Parathyroid adenoma (tissue), 2 donors: ENCODE results near the gene GAL3ST3.

ENCODE experiments used
- H2AFZ ChIP-seq: fragments of 300-600 bp; sonication (generic); one replicate; pipeline ENCODE4 v1.7.0; 2017; ENCODE audit warnings: antibody characterized with exemption, mild to moderate bottlenecking
- H3K27ac ChIP-seq: fragments of 300-600 bp; sonication (generic); one replicate; pipeline ENCODE4 v1.7.0; 2017
- H3K27me3 ChIP-seq: fragments of 300-600 bp; sonication (generic); one replicate; pipeline ENCODE4 v1.7.0; 2017; ENCODE audit warnings: low read length; ENCODE audit not compliant: control insufficient read depth, insufficient read depth
- H3K36me3 ChIP-seq: fragments of 300-600 bp; sonication (generic); one replicate; pipeline ENCODE4 v1.7.0; 2017; ENCODE audit warnings: low read length; ENCODE audit not compliant: control insufficient read depth, insufficient read depth
- H3K4me1 ChIP-seq: fragments of 300-600 bp; sonication (generic); one replicate; pipeline ENCODE4 v1.7.0; 2017; ENCODE audit warnings: control low read depth
- H3K4me2 ChIP-seq: fragments of 300-600 bp; sonication (generic); one replicate; pipeline ENCODE4 v1.7.0; 2017; ENCODE audit warnings: low read length
- H3K4me3 ChIP-seq: fragments of 300-600 bp; sonication (generic); one replicate; pipeline ENCODE4 v1.7.0; 2017; ENCODE audit warnings: low read depth, low read length
- H3K79me2 ChIP-seq: fragments of 300-600 bp; sonication (generic); one replicate; pipeline ENCODE4 v1.7.0; 2017; ENCODE audit warnings: control low read depth
- H3K9ac ChIP-seq: fragments of 300-600 bp; sonication (generic); one replicate; pipeline ENCODE4 v1.7.0; 2017; ENCODE audit warnings: mild to moderate bottlenecking
- H3K9me3 ChIP-seq: fragments of 300-600 bp; sonication (generic); one replicate; pipeline ENCODE4 v1.7.0; 2017; ENCODE audit warnings: low read length; ENCODE audit not compliant: control insufficient read depth
- TF ChIP-seq, protein P1 (sequence below): fragments of 300-600 bp; sonication (generic); IDR thresholded peaks from one replicate; pipeline ENCODE4 v1.7.0; 2017; ENCODE audit warnings: antibody characterized with exemption, mild to moderate bottlenecking
- donor health status: primary hyperparathyroidism.

The GAL3ST3 gene

DNA sequence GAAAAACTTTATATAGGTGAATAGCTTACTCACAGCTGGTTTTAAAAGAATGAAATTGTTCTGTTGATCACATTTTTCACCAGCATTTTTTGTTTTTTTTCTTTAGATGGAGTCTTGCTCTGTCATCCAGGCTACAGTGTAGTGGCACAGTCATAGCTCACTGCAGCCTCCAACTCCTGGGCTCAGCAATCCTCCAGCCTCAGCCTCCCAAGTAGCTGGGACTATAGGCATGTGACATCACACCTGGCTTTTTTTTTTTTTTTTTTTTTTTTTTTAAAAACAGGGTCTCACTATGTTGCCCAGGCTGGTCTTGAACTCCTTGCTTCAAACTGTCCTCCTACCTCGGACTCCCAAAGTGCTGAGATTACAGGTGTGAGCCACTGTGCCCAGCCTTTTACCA, 24.7 kb upstream of the GAL3ST3 start:
- Histone ChIP-seq H3K27ac (no peak overlapping the region), H3K9ac (no peak overlapping the region), H3K9me3 (no peaks in the 10 kb centered on the region), H3K36me3 (no peaks in the 10 kb centered on the region), H2AFZ (no peak overlapping the region), H3K4me3 (no peak overlapping the region), H3K4me2 (no peak overlapping the region), H3K27me3 (no peaks in the 10 kb centered on the region), H3K79me2 (peaks cover 5% of the 10 kb centered on the region), H3K4me1 (peaks cover 4% of the 10 kb centered on the region)
- TF ChIP-seq, protein P1, sequence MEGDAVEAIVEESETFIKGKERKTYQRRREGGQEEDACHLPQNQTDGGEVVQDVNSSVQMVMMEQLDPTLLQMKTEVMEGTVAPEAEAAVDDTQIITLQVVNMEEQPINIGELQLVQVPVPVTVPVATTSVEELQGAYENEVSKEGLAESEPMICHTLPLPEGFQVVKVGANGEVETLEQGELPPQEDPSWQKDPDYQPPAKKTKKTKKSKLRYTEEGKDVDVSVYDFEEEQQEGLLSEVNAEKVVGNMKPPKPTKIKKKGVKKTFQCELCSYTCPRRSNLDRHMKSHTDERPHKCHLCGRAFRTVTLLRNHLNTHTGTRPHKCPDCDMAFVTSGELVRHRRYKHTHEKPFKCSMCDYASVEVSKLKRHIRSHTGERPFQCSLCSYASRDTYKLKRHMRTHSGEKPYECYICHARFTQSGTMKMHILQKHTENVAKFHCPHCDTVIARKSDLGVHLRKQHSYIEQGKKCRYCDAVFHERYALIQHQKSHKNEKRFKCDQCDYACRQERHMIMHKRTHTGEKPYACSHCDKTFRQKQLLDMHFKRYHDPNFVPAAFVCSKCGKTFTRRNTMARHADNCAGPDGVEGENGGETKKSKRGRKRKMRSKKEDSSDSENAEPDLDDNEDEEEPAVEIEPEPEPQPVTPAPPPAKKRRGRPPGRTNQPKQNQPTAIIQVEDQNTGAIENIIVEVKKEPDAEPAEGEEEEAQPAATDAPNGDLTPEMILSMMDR: no peak

DNA sequence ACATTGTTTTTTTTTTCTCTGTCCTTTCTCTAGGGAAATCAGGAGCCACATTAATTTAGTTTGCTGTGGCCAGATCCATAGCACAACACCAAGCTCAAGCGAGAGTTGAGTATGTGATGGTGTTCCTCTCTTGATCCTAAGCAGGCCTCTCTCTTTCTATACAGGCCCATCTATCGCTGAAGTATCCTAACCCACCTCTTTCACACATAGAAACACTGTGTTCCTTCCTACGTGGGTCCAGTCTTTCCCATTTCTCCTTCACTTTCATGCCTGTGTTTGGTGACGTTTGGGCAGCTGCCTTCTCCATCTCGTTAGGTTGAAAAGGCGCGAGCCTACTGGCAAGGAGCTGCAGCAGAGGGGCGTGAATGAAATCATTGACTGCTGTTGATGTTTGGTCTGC, 23.6 kb upstream of the GAL3ST3 start:
- H3K4me2 ChIP-seq: no peak overlapping the region
- peaks cover 2% of the 10 kb centered on the region for H3K79me2 ChIP-seq
- no peak overlapping the region for H2AFZ ChIP-seq
- no peaks in the 10 kb centered on the region for H3K36me3 ChIP-seq
- H3K4me1 ChIP-seq: peaks cover 6% of the 10 kb centered on the region
- H3K27ac ChIP-seq: no peak overlapping the region
- TF ChIP-seq, protein P1: no peak
- H3K27me3 ChIP-seq: no peaks in the 10 kb centered on the region
- H3K9me3 ChIP-seq: no peaks in the 10 kb centered on the region
- H3K9ac ChIP-seq: no peak overlapping the region
- no peak overlapping the region for H3K4me3 ChIP-seq

DNA sequence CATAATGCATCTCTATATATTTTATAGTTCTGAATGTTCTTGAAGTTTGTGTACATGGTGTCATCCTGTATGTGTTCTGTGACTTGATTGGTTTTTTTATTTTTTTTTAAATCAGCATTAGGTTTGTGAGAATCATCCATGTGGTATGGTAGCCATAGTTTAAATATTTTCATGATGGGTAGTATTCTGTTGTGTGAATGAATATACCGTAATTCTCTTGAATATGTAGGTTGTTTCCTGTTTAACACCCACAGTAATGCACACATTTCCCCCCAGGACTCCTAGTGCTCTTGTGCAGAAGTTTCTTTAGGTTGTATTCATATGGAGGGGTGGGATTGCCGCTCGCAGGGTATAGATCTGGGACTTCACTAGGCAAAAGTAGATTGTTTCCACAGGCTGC, 23.1 kb upstream of the GAL3ST3 start:
- no peak overlapping the region for H2AFZ ChIP-seq
- H3K9me3 ChIP-seq: no peaks in the 10 kb centered on the region
- H3K27ac ChIP-seq: no peak overlapping the region
- no peak overlapping the region for H3K9ac ChIP-seq
- no peaks in the 10 kb centered on the region for H3K36me3 ChIP-seq
- peaks cover 6% of the 10 kb centered on the region for H3K4me1 ChIP-seq
- TF ChIP-seq, protein P1: no peak
- H3K4me2 ChIP-seq: no peak overlapping the region
- H3K79me2 ChIP-seq: peaks cover 2% of the 10 kb centered on the region
- H3K4me3 ChIP-seq: no peak overlapping the region
- no peaks in the 10 kb centered on the region for H3K27me3 ChIP-seq

DNA sequence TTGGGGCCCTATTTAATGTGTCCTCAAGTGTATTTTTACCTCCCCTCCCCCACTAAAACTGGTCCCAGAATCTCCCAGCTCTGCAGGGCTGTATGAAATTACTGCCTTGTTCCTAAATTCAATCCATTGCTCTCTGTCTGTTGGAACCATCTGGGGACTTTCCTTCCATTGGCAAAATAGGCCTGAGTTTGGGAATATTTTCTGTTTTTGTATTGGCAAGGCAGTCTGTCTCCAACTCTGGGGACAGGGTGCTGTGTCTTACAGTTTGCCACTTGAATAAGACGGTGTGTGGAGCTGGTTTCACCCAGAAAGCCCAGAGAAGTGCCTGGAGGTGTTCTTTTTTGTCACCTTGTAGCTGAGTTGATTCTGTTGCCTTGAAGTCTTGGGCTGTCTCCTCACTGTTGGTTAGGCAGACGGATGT, 22.4 kb upstream of the GAL3ST3 start:
- Histone ChIP-seq H3K4me3 (peak overlapping the region; percentile 51), H3K79me2 (no peaks in the 10 kb centered on the region), H3K27me3 (no peaks in the 10 kb centered on the region), H3K36me3 (no peaks in the 10 kb centered on the region), H3K27ac (peak overlapping the region; percentile 66), H3K9ac (no peak overlapping the region), H2AFZ (peak overlapping the region; percentile 74), H3K4me2 (peak overlapping the region; percentile 41), H3K4me1 (peaks cover 6% of the 10 kb centered on the region), H3K9me3 (no peaks in the 10 kb centered on the region)
- TF ChIP-seq, protein P1: no peak

DNA sequence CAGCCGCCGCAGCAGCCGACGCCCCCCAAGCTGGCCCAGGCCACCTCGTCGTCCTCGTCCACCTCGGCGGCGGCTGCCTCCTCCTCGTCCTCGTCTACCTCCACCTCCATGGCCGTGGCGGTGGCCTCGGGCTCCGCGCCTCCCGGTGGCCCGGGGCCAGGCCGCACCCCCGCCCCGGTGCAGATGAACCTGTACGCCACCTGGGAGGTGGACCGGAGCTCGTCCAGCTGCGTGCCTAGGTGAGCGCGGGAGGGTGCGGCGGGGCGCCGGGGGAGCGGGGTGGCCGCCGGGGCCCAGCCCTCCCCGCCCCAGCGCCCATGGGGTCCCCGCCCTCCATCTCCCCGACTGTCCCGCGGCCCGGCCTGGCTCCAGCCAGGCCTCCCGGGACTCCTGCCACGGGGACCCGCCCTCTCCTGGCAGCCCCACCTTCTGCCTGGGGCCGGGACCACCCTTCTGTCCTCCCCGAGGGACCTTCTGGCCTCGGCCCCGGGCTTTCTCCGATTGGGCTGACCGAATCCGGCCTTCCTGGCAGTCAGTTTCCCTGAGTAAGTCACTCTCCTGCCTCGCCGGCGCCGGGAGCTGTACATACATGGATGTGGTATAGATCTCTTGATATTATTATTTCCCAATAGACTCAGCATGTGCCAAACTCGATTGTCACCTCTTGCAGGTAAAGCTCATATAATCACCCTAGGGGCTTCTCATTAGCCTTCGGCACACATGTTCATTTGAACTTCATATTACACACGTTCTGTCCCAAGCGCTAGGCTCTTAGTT, 21.8 kb upstream of the GAL3ST3 start:
- H3K27ac ChIP-seq: peak overlapping the region; percentile 66
- H3K79me2 ChIP-seq: no peaks in the 10 kb centered on the region
- H3K4me1 ChIP-seq: peaks cover 6% of the 10 kb centered on the region
- peak overlapping the region; percentile 74 for H2AFZ ChIP-seq
- no peaks in the 10 kb centered on the region for H3K27me3 ChIP-seq
- H3K4me3 ChIP-seq: peak overlapping the region; percentile 51
- peak overlapping the region; percentile 41 for H3K4me2 ChIP-seq
- H3K9ac ChIP-seq: peak overlapping the region; percentile 53
- TF ChIP-seq, protein P1: no peak
- no peaks in the 10 kb centered on the region for H3K36me3 ChIP-seq
- no peaks in the 10 kb centered on the region for H3K9me3 ChIP-seq
